Choroid plexus epithelial cell (primary cell): ENCODE data around the gene CYREN.
A peak's percentile ranks its signal among the peaks of the same experiment; 100 is the strongest.

Experiments used
- DNase-seq: peaks from one replicate; pipeline ENCODE4 v3.0.0-alpha.2; 2010; ENCODE audit warnings: low read depth
- H3K4me3 ChIP-seq: 2 replicates; pipeline ENCODE4 v1.5.1; 2011; ENCODE audit warnings: low read depth, mild to moderate bottlenecking, control low read depth, low read length, moderate library complexity
- TF ChIP-seq, protein P1 (sequence below): conservative IDR thresholded peaks from 2 replicates; pipeline ENCODE4 v1.5.1; 2011; ENCODE audit warnings: low read depth, mild to moderate bottlenecking, control low read depth, inconsistent platforms, low read length, moderate library complexity

CYREN gene

DNA sequence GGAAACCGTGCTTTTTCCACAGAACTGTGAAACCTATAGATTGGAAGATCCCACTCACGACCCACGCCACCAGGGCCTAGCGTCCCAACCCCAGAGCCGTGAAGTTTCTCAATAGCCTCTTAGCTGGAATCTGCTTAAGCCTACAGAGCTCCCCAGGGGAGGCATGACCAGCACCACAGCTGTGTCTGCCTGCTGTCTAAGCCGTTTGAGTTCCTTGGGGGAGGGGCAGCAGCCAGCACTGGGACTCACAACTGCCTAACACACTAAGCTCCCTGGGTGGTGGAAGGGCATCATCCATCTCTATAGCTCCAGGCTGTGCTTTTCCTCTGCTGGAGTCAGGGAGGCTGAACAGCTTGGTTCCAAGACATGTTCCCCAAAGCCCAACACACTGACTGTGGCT lies 48.6 kb downstream of the CYREN start:
- peak; percentile 41 for DNase-seq
- no peak overlapping the region for H3K4me3 ChIP-seq
- TF ChIP-seq, protein P1, sequence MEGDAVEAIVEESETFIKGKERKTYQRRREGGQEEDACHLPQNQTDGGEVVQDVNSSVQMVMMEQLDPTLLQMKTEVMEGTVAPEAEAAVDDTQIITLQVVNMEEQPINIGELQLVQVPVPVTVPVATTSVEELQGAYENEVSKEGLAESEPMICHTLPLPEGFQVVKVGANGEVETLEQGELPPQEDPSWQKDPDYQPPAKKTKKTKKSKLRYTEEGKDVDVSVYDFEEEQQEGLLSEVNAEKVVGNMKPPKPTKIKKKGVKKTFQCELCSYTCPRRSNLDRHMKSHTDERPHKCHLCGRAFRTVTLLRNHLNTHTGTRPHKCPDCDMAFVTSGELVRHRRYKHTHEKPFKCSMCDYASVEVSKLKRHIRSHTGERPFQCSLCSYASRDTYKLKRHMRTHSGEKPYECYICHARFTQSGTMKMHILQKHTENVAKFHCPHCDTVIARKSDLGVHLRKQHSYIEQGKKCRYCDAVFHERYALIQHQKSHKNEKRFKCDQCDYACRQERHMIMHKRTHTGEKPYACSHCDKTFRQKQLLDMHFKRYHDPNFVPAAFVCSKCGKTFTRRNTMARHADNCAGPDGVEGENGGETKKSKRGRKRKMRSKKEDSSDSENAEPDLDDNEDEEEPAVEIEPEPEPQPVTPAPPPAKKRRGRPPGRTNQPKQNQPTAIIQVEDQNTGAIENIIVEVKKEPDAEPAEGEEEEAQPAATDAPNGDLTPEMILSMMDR = no peak

DNA sequence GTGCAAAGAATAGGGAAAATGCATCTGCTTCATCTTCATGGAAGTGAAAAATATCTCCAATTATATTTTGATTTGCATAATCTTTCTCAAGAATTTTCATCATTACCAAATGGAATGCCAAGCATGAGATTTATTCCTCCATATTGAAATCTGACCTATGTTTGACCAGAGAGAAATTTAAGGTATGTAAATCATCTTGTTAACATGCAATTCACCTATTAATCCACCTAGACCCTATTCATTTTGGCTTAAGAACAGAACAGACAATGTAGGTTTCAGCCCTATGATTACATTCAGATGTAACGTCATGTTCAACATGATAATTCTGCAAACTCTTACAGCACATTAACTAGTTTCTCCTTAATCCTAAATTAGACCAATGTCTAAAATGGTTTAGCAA lies 53.4 kb downstream of the CYREN start:
- no peak for DNase-seq
- TF ChIP-seq, protein P1 = no peak
- H3K4me3 ChIP-seq = no peak overlapping the region
